TTC549 (cell line): ENCODE results near the gene NAGK.

Experiments
- FAIRE-seq: peaks from 2 replicates; lab custom pipeline; 2012; peaks lifted over from hg19 to GRCh38; lab: Jason Lieb, UNC

NAGK gene

GRCh38 chr2:71108091-71108490 is 39.6 kb downstream of the NAGK start:
- no peak for FAIRE-seq

- no peak for FAIRE-seq
These were observed 45.4 kb downstream of the NAGK start for GRCh38 chr2:71113843-71114242.

- no peak for FAIRE-seq
These were observed 48.6 kb downstream of the NAGK start for GRCh38 chr2:71117063-71117462.

- FAIRE-seq, result no peak
These were observed 51.7 kb downstream of the NAGK start for GRCh38 chr2:71120195-71120594.

GRCh38 chr2:71121479-71121878 is 53.0 kb downstream of the NAGK start:
- FAIRE-seq, result no peak

- no peak for FAIRE-seq
These were observed 54.2 kb downstream of the NAGK start for GRCh38 chr2:71122387-71123298.

GRCh38 chr2:71125506-71126294 is 57.3 kb downstream of the NAGK start:
- no peak for FAIRE-seq

GRCh38 chr2:71126957-71127356 is 58.5 kb downstream of the NAGK start:
- FAIRE-seq, result no peak
